Measurements from ENCODE around the gene ERG. TPM values are rescaled to one million over a fixed set of nuclear protein-coding genes. Genes with fewer than 3 reads are reported as not detected.

Gene ERG
- total and polyA plus RNA-seq, 2 of the 8 experiments (the other 6 are each of a cell fraction or from before 2014, with no cell fraction given) = 1.0 to 3.0 TPM

GRCh38 chr21:38520511-38520910 is 22.2 kb upstream of the ERG start:
- no peak overlapping the region for H3K27ac ChIP-seq (ENCODE audit: low read depth, low read length)
- H3K14ac ChIP-seq (ENCODE audit: insufficient read length) = no peak overlapping the region
- no peaks in the 10 kb centered on the region for H3K27me3 ChIP-seq (replicated peaks in 1 of 4; ENCODE audit: control insufficient read depth in 3 of 4, extremely low read depth in 1 of 4, insufficient read depth in 3 of 4, low read length in 3 of 4)
- no peak overlapping the region for H2BK120ac ChIP-seq (replicated peaks; ENCODE audit: low read depth, low read length)
- no peak overlapping the region for H3K56ac ChIP-seq (replicated peaks; ENCODE audit: insufficient read length, low read depth, low read length)
- H2BK12ac ChIP-seq (ENCODE audit: low read depth, low read length) = no peak overlapping the region
- POLR2A ChIA-PET (ENCODE audit: partially characterized antibody) = no interaction called here
- no peak overlapping the region for H2BK20ac ChIP-seq (ENCODE audit: low read length)
- no peak overlapping the region for H2BK5ac ChIP-seq (ENCODE audit: low read depth, low read length)
- H3K36me3 ChIP-seq (ENCODE audit: control insufficient read depth in 2 of 4, insufficient read depth in 4 of 4, low read length in 3 of 4) = no peaks in the 10 kb centered on the region
- no peak overlapping the region for H3K9ac ChIP-seq (replicated peaks in 1 of 4; ENCODE audit: extremely low read depth in 1 of 4, low read depth in 3 of 4, low read length in 3 of 4)
- no peaks in the 10 kb centered on the region for H3K4me1 ChIP-seq (replicated peaks in 1 of 4; ENCODE audit: control insufficient read depth in 3 of 4, insufficient read depth in 4 of 4, low read length in 3 of 4)
- CTCF ChIA-PET (ENCODE audit: partially characterized antibody) = interaction anchor here (1.0 to 1.3 kb wide), 4 partner anchors 10 to 615 kb away, joined by 3 to 4 read pairs (median 3); no protein-coding TSS in a partner anchor
- no peaks in the 10 kb centered on the region for H3K79me2 ChIP-seq (ENCODE audit: control insufficient read depth in 1 of 2, insufficient read depth in 2 of 2, low read length in 2 of 2)
- H2AK5ac ChIP-seq (ENCODE audit: low read depth, low read length) = no peak overlapping the region
- no peaks in the 10 kb centered on the region for H3K9me3 ChIP-seq (ENCODE audit: insufficient read depth in 2 of 2, low read depth in 1 of 2, low read length in 1 of 2)
- WGBS, 2 experiments (ENCODE audit: extremely low coverage in 1 of 2, insufficient coverage in 1 of 2, insufficient read length in 1 of 2, insufficient replicate concordance in 2 of 2, low coverage in 1 of 2, low lambda C conversion rate in 2 of 2, missing lambda C conversion rate in 1 of 2) = 88% methylated on average over 9 of the region's 9 CpGs; no CpG with 5 or more reads in 1 of the 2 experiments
- no peak overlapping the region for H2BK15ac ChIP-seq (ENCODE audit: low read length)
- H4K20me1 ChIP-seq (replicated peaks in 1 of 2; ENCODE audit: control insufficient read depth in 1 of 2, insufficient read depth in 2 of 2, low read length in 2 of 2) = no peaks in the 10 kb centered on the region
- no peak overlapping the region for H4K91ac ChIP-seq (replicated peaks; ENCODE audit: insufficient read length, low read length)
- H3K4ac ChIP-seq (replicated peaks; ENCODE audit: insufficient read length, low read depth, low read length) = no peak overlapping the region
- DNase-seq (ENCODE audit: low read depth in 1 of 2, low spot score in 2 of 2) (no peak), FAIRE-seq (no peak)
- no peaks in the 10 kb centered on the region for H3K23me2 ChIP-seq (ENCODE audit: low read depth, low read length)
- H3K4me2 ChIP-seq (ENCODE audit: insufficient read depth in 1 of 2, low read depth in 2 of 2, low read length in 2 of 2) = no peak overlapping the region
- no peaks in the 10 kb centered on the region for H3K79me1 ChIP-seq (ENCODE audit: low read depth, low read length)
- no peak overlapping the region for H4K5ac ChIP-seq (ENCODE audit: insufficient read length, low read depth, low read length)
- no peak overlapping the region for H2AFZ ChIP-seq (ENCODE audit: low read length)
- no peak overlapping the region for H3K18ac ChIP-seq (ENCODE audit: extremely low read depth, low read length)
- no peak overlapping the region for H3K23ac ChIP-seq (ENCODE audit: insufficient read length)
- no peak overlapping the region for H3K4me3 ChIP-seq (ENCODE audit: extremely low read depth in 1 of 4, insufficient read depth in 2 of 4, low read depth in 3 of 4, low read length in 4 of 4)
- no peak overlapping the region for H4K8ac ChIP-seq (ENCODE audit: extremely low read depth, insufficient read depth, low read length)
- no peak for TF ChIP-seq CREB1 (IDR thresholded peaks at IDR 0.05)
- no peak for TF ChIP-seq TEAD4 (IDR thresholded peaks at IDR 0.05; ENCODE audit: low read depth, low read length)
- no peak for TF ChIP-seq CBX8 (IDR thresholded peaks at IDR 0.05; ENCODE audit: borderline replicate concordance, low read depth, low read length)
- TF ChIP-seq ATF2 (IDR thresholded peaks at IDR 0.05; ENCODE audit: low read length) = no peak
- TF ChIP-seq CHD2 (IDR thresholded peaks at IDR 0.05; ENCODE audit: low read length) = no peak
- TF ChIP-seq CHD1 (IDR thresholded peaks at IDR 0.05; ENCODE audit: low read depth, low read length) = no peak
- TF ChIP-seq NRF1 (IDR thresholded peaks at IDR 0.05; ENCODE audit: low read depth, low read length) = no peak
- TF ChIP-seq TBP (IDR thresholded peaks at IDR 0.05; ENCODE audit: low read depth, low read length) = no peak
- no peak for TF ChIP-seq E2F6 (IDR thresholded peaks at IDR 0.05)
- no peak for TF ChIP-seq EGR1 (IDR thresholded peaks at IDR 0.05; ENCODE audit: borderline replicate concordance, low read depth, low read length)
- no peak for TF ChIP-seq POU5F1 (IDR thresholded peaks at IDR 0.05; ENCODE audit: low read depth, low read length)
- TF ChIP-seq MAFK (IDR thresholded peaks at IDR 0.05; ENCODE audit: low read depth, low read length) = no peak
- no peak for TF ChIP-seq SUZ12 (IDR thresholded peaks at IDR 0.05; ENCODE audit: low read length)
- no peak for TF ChIP-seq HDAC6 (IDR thresholded peaks at IDR 0.05; ENCODE audit: low read depth, low read length)

Data from H1 (cell line).